Osteoblast (primary cell): Measurements from ENCODE around the gene AP4S1. TPM values are rescaled to one million over a fixed set of nuclear protein-coding genes. Genes with fewer than 3 reads are reported as not detected.
A peak's percentile ranks its signal among the peaks of the same experiment; 100 is the strongest.

Experiments used
- DNase-seq: peaks from one replicate; pipeline ENCODE4 v3.0.0; 2011; ENCODE audit warnings: low spot score, mixed read lengths; ENCODE audit not compliant: insufficient read length; ENCODE audit errors: missing footprints
- H2AFZ ChIP-seq: 2 replicates; pipeline ENCODE4 v1.6.0; 2011; ENCODE audit warnings: mild to moderate bottlenecking, low read length
- H3K27ac ChIP-seq: 2 replicates; pipeline ENCODE4 v1.5.1; 2011; ENCODE audit warnings: mild to moderate bottlenecking, low read depth, low read length, moderate library complexity
- H3K27me3 ChIP-seq: 2 replicates; pipeline ENCODE4 v1.6.0; 2012; ENCODE audit warnings: mild to moderate bottlenecking, control low read depth, inconsistent platforms, low read length, moderate library complexity; ENCODE audit not compliant: insufficient read depth
- H3K36me3 ChIP-seq: 2 replicates; pipeline ENCODE4 v1.5.1; 2011; ENCODE audit warnings: mild to moderate bottlenecking, low read length, control low read depth, moderate library complexity; ENCODE audit not compliant: insufficient read depth
- H3K4me1 ChIP-seq: 2 replicates; pipeline ENCODE4 v1.5.1; 2011; ENCODE audit warnings: mild to moderate bottlenecking, low read length, control low read depth, moderate library complexity; ENCODE audit not compliant: insufficient read depth
- H3K4me2 ChIP-seq: 2 replicates; pipeline ENCODE4 v1.6.0; 2011; ENCODE audit warnings: mild to moderate bottlenecking, low read length; ENCODE audit not compliant: insufficient read depth
- H3K4me3 ChIP-seq: fragments of 200-600 bp; sonication (generic); 3 replicates; pipeline ENCODE4 v1.5.1; 2012; ENCODE audit warnings: mild to moderate bottlenecking, low read length, inconsistent platforms; ENCODE audit not compliant: insufficient read depth
- H3K79me2 ChIP-seq: 2 replicates; pipeline ENCODE4 v1.6.0; 2012; ENCODE audit warnings: mild to moderate bottlenecking, low read length, control low read depth, inconsistent platforms; ENCODE audit not compliant: insufficient read depth
- H3K9me3 ChIP-seq: 2 replicates; pipeline ENCODE4 v1.5.1; 2011; ENCODE audit warnings: low read depth, low read length, control low read depth
- H4K20me1 ChIP-seq: 2 replicates; pipeline ENCODE4 v1.6.0; 2012; ENCODE audit warnings: mild to moderate bottlenecking, low read length, control low read depth; ENCODE audit not compliant: insufficient read depth
- CTCF ChIP-seq: IDR thresholded peaks from 2 replicates; pipeline ENCODE4 v1.5.1; 2011; ENCODE audit warnings: mild to moderate bottlenecking, low read depth, low read length, moderate library complexity; ENCODE audit errors: extremely low read depth
- total RNA-seq: library from RNA; depleted of rRNA; stranded (reverse); fragments of >200 nt; gene quantifications from 2 replicates; pipeline ENCODE4 v1.2.3, GENCODE V29; 2012

The AP4S1 gene
- total RNA-seq, 1 donor = 5.4 TPM

DNA sequence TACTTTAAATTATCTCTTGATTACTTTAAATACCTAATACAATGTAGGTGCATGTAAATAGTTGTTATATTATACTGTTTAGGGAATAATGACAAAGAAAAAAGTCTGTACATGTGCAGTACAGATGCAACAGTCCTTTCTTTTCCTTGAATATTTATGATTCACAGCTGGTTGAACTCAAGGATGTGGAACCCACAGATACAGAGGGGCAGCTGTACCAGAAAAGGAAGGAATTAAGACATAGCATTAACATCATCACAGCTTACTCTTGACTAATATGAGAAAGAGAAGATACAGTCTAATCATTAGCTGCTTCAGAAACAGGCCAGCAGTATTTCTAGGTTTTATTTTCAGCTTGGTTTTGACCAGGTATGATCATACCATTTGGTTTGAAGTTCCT lies 34.7 kb upstream of the AP4S1 start:
- TF ChIP-seq CTCF = no peak
- H3K4me3 ChIP-seq = no peak overlapping the region
- no peak overlapping the region for H3K27ac ChIP-seq
- no peaks in the 10 kb centered on the region for H3K36me3 ChIP-seq
- DNase-seq = no peak
- peaks cover 23% of the 10 kb centered on the region for H3K4me1 ChIP-seq
- H2AFZ ChIP-seq = no peak overlapping the region
- H3K9me3 ChIP-seq = no peaks in the 10 kb centered on the region
- peaks cover 95% of the 10 kb centered on the region for H3K79me2 ChIP-seq
- no peaks in the 10 kb centered on the region for H3K27me3 ChIP-seq
- H4K20me1 ChIP-seq = peaks cover 68% of the 10 kb centered on the region
- no peak overlapping the region for H3K4me2 ChIP-seq

GRCh38 chr14:30991408-30991807 lies 34.0 kb upstream of the AP4S1 start:
- H3K9me3 ChIP-seq = no peaks in the 10 kb centered on the region
- no peak for TF ChIP-seq CTCF
- no peak overlapping the region for H2AFZ ChIP-seq
- no peak for DNase-seq
- no peak overlapping the region for H3K4me3 ChIP-seq
- peaks cover 27% of the 10 kb centered on the region for H3K4me1 ChIP-seq
- no peak overlapping the region for H3K27ac ChIP-seq
- peaks cover 95% of the 10 kb centered on the region for H3K79me2 ChIP-seq
- H4K20me1 ChIP-seq = peaks cover 68% of the 10 kb centered on the region
- H3K27me3 ChIP-seq = no peaks in the 10 kb centered on the region
- no peak overlapping the region for H3K4me2 ChIP-seq
- no peaks in the 10 kb centered on the region for H3K36me3 ChIP-seq

DNA sequence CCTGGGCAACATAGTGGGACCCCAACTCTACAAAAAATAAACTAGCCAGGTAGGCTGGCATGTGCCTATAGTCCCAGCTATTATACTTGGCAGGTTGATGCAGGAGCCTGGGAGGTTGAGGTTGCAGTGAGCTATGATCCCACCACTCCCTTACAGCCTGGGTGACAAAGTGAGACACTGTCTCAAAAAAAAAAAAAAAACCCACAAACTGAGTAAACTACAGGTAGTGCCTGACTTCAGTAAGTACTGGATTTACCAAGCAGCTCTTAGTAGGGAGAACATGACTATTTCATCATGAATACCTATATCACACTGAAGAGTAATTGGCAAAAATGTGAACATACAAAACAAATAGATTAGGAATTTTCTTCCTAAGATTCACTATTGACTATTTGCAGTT lies 32.4 kb upstream of the AP4S1 start:
- no peak for TF ChIP-seq CTCF
- no peak for DNase-seq
- Histone ChIP-seq H3K4me1 (peaks cover 25% of the 10 kb centered on the region), H2AFZ (no peak overlapping the region), H3K27me3 (no peaks in the 10 kb centered on the region), H3K4me2 (no peak overlapping the region), H3K79me2 (peaks cover 97% of the 10 kb centered on the region), H3K27ac (no peak overlapping the region), H3K4me3 (no peak overlapping the region), H4K20me1 (peaks cover 72% of the 10 kb centered on the region), H3K9me3 (no peaks in the 10 kb centered on the region), H3K36me3 (no peaks in the 10 kb centered on the region)

- TF ChIP-seq CTCF = no peak
- Histone ChIP-seq H3K79me2 (peaks cover 99% of the 10 kb centered on the region), H3K27ac (peak overlapping the region; percentile 80), H3K9me3 (peaks cover 2% of the 10 kb centered on the region), H2AFZ (no peak overlapping the region), H3K4me1 (peaks cover 16% of the 10 kb centered on the region), H3K4me2 (peak overlapping the region; percentile 8), H3K4me3 (no peak overlapping the region), H3K36me3 (peaks cover 6% of the 10 kb centered on the region), H3K27me3 (no peaks in the 10 kb centered on the region), H4K20me1 (peaks cover 74% of the 10 kb centered on the region)
- peak; percentile 26 for DNase-seq
These were observed 30.5 kb upstream of the AP4S1 start for GRCh38 chr14:30994681-30995620.
